ENCODE measurements around the gene BNC2.
"Not testable (repeated sequence)": the region's sequence is repeated elsewhere in the genome, so short reads cannot be mapped to it uniquely, and the experiment has no call there.

BNC2 gene

DNA sequence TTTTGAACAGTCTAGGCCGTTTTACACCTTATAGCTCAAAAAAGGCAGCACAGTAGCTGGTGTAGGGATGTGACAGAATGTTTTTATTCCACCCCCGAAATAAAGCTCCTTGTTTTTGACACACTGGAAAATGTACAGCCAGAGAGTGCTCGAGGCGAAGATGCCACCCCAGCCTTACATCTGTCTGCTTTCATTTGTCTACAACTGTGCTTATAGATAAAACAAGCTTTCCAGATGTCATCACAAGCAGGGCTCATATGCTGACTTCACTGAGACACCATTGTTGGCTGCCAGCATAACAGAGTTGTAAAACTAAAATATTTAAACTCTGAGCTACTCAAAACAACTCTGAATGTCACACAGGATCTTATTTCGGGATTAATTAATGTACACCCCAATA is 386.3 kb downstream of the BNC2 start:
- no peak overlapping the region for H3K4me3 Mint-ChIP-seq
- H3K36me3 Mint-ChIP-seq (ENCODE audit: low read depth), result no peaks in the 10 kb centered on the region
- no peak overlapping the region for H3K27ac Mint-ChIP-seq
- no peaks in the 10 kb centered on the region for H3K9me3 Mint-ChIP-seq
- no peaks in the 10 kb centered on the region for H3K27me3 Mint-ChIP-seq (ENCODE audit: low read depth)
- H3K4me1 Mint-ChIP-seq (ENCODE audit: low read depth), result no peaks in the 10 kb centered on the region

- Mint-ChIP-seq H3K27me3 (ENCODE audit: low read depth) (no peaks in the 10 kb centered on the region), H3K4me3 (no peak overlapping the region), H3K4me1 (ENCODE audit: low read depth) (no peaks in the 10 kb centered on the region), H3K36me3 (ENCODE audit: low read depth) (no peaks in the 10 kb centered on the region), H3K27ac (no peak overlapping the region), H3K9me3 (no peaks in the 10 kb centered on the region)
Measured at GRCh38 chr9:16482764-16483163, 387.7 kb downstream of the BNC2 start.

DNA sequence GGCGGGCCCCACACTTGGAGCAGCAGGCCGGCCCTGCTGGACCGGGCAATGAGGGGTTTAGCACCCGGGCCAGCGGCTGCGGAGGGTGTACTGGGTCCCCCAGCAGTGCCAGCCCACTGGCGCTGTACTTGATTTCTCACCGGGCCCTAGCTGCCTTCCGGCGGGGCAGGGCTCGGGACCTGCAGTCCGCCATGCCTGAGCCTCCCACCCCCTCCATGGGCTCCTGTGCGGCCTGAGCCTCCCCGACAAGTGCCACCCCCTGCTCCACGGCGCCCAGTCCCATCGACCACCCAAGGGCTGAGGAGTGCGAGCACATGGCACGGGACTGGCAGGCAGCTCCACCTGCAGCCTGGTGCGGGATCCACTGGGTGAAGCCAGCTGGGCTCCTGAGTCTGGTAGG is 389.9 kb downstream of the BNC2 start:
- H3K9me3 Mint-ChIP-seq; H3K27me3 Mint-ChIP-seq (ENCODE audit: low read depth); H3K36me3 Mint-ChIP-seq (ENCODE audit: low read depth); H3K4me3 Mint-ChIP-seq; H3K27ac Mint-ChIP-seq; H3K4me1 Mint-ChIP-seq (ENCODE audit: low read depth): not testable (repeated sequence)

DNA sequence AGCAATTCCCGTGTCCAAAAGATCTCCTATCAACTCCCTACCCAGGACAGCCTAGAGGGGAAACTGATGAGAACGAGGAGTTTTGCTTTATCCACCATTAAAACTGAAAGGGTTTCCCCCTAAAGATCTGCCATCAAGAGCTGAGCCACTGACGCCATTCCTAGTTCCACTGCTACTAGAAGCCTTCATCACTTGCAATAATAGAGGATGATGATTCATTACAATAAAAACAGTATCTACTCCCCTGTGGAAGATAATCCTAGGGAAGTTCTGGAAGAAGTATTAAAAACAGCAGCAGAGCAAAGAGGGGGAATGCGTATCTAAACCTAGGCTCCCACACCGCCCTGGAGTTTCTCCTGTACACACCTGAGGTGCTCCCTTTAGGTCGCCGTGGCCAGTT is 394.5 kb downstream of the BNC2 start:
- H3K4me3 Mint-ChIP-seq, result no peak overlapping the region
- H3K27ac Mint-ChIP-seq, result no peak overlapping the region
- H3K9me3 Mint-ChIP-seq, result peaks cover 5% of the 10 kb centered on the region
- no peaks in the 10 kb centered on the region for H3K36me3 Mint-ChIP-seq (ENCODE audit: low read depth)
- H3K4me1 Mint-ChIP-seq (ENCODE audit: low read depth), result no peaks in the 10 kb centered on the region
- H3K27me3 Mint-ChIP-seq (ENCODE audit: low read depth), result no peaks in the 10 kb centered on the region

- Mint-ChIP-seq H3K36me3 (ENCODE audit: low read depth) (no peaks in the 10 kb centered on the region), H3K4me3 (no peak overlapping the region), H3K9me3 (peaks cover 5% of the 10 kb centered on the region), H3K27me3 (ENCODE audit: low read depth) (no peaks in the 10 kb centered on the region), H3K27ac (no peak overlapping the region), H3K4me1 (ENCODE audit: low read depth) (no peaks in the 10 kb centered on the region)
Measured at GRCh38 chr9:16475257-16475656, 395.2 kb downstream of the BNC2 start.

DNA sequence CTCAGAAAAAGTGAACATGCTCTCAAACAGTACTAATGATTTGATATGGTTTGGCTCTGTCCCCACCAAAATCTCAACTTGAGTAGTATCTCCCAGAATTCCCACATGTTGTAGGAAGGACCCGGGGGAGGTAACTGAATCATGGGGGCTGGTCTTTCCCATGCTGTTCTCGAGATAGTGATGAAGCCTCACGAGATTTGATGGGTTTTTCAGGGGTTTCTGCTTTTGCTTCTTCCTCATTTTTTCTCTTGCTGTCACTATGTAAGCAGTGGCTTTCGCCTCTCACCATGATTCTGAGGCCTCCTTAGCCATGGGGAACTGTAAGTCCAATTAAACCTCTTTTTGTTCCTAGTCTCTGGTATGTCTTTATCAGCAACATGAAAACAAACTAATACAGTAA is 401.3 kb downstream of the BNC2 start:
- Mint-ChIP-seq H3K27me3 (ENCODE audit: low read depth) (no peaks in the 10 kb centered on the region), H3K4me3 (no peak overlapping the region), H3K27ac (no peak overlapping the region), H3K9me3 (peaks cover 8% of the 10 kb centered on the region), H3K36me3 (ENCODE audit: low read depth) (no peaks in the 10 kb centered on the region), H3K4me1 (ENCODE audit: low read depth) (no peaks in the 10 kb centered on the region)

GRCh38 chr9:16461851-16462250 is 408.6 kb downstream of the BNC2 start:
- H3K4me1 Mint-ChIP-seq (ENCODE audit: low read depth), result no peaks in the 10 kb centered on the region
- no peaks in the 10 kb centered on the region for H3K9me3 Mint-ChIP-seq
- H3K4me3 Mint-ChIP-seq, result no peak overlapping the region
- no peak overlapping the region for H3K27ac Mint-ChIP-seq
- H3K27me3 Mint-ChIP-seq (ENCODE audit: low read depth), result no peaks in the 10 kb centered on the region
- no peaks in the 10 kb centered on the region for H3K36me3 Mint-ChIP-seq (ENCODE audit: low read depth)

DNA sequence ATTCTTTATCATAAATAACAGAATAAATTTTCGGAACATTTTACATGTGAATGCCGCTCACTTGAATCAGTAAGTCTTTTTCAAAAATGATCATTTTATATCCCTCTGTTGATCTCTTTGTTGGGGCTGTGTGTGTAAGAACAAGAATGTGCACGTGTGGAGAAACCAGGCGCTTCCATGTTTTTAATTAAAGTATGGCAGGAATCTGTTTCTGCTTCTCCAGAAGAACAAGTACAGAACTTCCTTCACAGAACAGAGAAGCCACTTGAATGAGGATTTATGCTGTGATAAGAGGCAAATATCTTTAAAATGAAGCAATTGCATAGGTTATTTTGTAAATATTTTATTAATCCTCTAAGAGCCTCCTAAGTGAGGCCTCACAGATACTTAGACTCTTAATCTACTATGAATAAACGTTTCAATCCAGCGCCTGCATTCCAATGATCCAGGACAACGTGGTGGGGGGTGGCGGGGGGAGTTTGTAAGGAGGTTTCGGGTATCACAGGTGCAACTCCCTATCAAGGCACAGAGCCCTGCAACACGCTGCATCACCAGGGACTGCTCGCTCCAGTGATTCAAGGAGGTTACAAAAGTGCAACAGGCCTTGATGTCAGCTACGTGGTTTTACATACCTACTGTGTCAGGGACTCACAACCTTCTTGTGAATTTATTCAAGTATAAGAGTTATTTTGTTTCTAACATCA is 409.2 kb downstream of the BNC2 start:
- Mint-ChIP-seq H3K4me3 (no peak overlapping the region), H3K4me1 (ENCODE audit: low read depth) (no peaks in the 10 kb centered on the region), H3K9me3 (no peaks in the 10 kb centered on the region)

GRCh38 chr9:16460696-16461095 is 409.8 kb downstream of the BNC2 start:
- no peaks in the 10 kb centered on the region for H3K4me1 Mint-ChIP-seq (ENCODE audit: low read depth)

More for the DNA sequence above, 409.2 kb downstream of the BNC2 start:
- Mint-ChIP-seq H3K27me3 (ENCODE audit: low read depth) (no peaks in the 10 kb centered on the region), H3K27ac (no peak overlapping the region), H3K36me3 (ENCODE audit: low read depth) (no peaks in the 10 kb centered on the region)

GRCh38 chr9:16459421-16460148 is 410.9 kb downstream of the BNC2 start:
- H3K4me3 Mint-ChIP-seq, result no peak overlapping the region
- no peak overlapping the region for H3K27ac Mint-ChIP-seq
- no peaks in the 10 kb centered on the region for H3K4me1 Mint-ChIP-seq (ENCODE audit: low read depth)
- H3K27me3 Mint-ChIP-seq (ENCODE audit: low read depth), result no peaks in the 10 kb centered on the region
- no peaks in the 10 kb centered on the region for H3K9me3 Mint-ChIP-seq
- no peaks in the 10 kb centered on the region for H3K36me3 Mint-ChIP-seq (ENCODE audit: low read depth)

More at GRCh38 chr9:16460696-16461095, 409.8 kb downstream of the BNC2 start:
- Mint-ChIP-seq H3K36me3 (ENCODE audit: low read depth) (no peaks in the 10 kb centered on the region), H3K27me3 (ENCODE audit: low read depth) (no peaks in the 10 kb centered on the region), H3K27ac (no peak overlapping the region), H3K4me3 (no peak overlapping the region), H3K9me3 (no peaks in the 10 kb centered on the region)

- no peak overlapping the region for H3K27ac Mint-ChIP-seq
- H3K36me3 Mint-ChIP-seq (ENCODE audit: low read depth), result no peaks in the 10 kb centered on the region
- H3K4me3 Mint-ChIP-seq, result no peak overlapping the region
- no peaks in the 10 kb centered on the region for H3K9me3 Mint-ChIP-seq
- H3K27me3 Mint-ChIP-seq (ENCODE audit: low read depth), result no peaks in the 10 kb centered on the region
- H3K4me1 Mint-ChIP-seq (ENCODE audit: low read depth), result no peaks in the 10 kb centered on the region
Measured at GRCh38 chr9:16458696-16459420, 411.6 kb downstream of the BNC2 start.

GRCh38 chr9:16455842-16456241 is 414.6 kb downstream of the BNC2 start:
- H3K9me3 Mint-ChIP-seq, result no peaks in the 10 kb centered on the region
- no peaks in the 10 kb centered on the region for H3K36me3 Mint-ChIP-seq (ENCODE audit: low read depth)
- H3K4me1 Mint-ChIP-seq (ENCODE audit: low read depth), result no peaks in the 10 kb centered on the region
- H3K4me3 Mint-ChIP-seq, result no peak overlapping the region
- H3K27me3 Mint-ChIP-seq (ENCODE audit: low read depth), result no peaks in the 10 kb centered on the region
- H3K27ac Mint-ChIP-seq, result no peak overlapping the region

DNA sequence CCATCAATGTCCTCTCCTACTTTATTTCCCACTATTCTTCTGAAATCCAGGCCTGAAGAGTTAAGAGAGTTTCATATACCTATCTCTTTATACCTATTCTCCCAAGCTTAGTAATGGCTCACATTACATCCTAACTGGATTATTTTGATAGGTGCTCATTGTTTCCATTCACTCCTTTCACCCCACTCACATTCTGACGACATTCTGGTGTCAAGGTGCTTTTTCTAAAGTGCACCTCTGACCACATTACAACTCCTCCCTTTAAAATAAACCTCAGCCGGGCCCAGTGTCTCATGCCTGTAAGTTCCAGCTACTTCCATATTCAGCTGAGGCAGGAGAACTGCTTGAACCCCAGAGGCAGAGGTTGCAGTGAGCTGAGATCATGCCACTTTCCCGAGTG is 417.1 kb downstream of the BNC2 start:
- no peaks in the 10 kb centered on the region for H3K27me3 Mint-ChIP-seq (ENCODE audit: low read depth)

GRCh38 chr9:16450578-16450977 is 419.9 kb downstream of the BNC2 start:
- Mint-ChIP-seq H3K27me3 (ENCODE audit: low read depth) (no peaks in the 10 kb centered on the region), H3K36me3 (ENCODE audit: low read depth) (no peaks in the 10 kb centered on the region), H3K4me1 (ENCODE audit: low read depth) (no peaks in the 10 kb centered on the region), H3K27ac (no peak overlapping the region), H3K9me3 (no peaks in the 10 kb centered on the region), H3K4me3 (no peak overlapping the region)

More for the DNA sequence above, 417.1 kb downstream of the BNC2 start:
- Mint-ChIP-seq H3K27ac (no peak overlapping the region), H3K4me1 (ENCODE audit: low read depth) (no peaks in the 10 kb centered on the region), H3K4me3 (no peak overlapping the region), H3K9me3 (no peaks in the 10 kb centered on the region), H3K36me3 (ENCODE audit: low read depth) (no peaks in the 10 kb centered on the region)

DNA sequence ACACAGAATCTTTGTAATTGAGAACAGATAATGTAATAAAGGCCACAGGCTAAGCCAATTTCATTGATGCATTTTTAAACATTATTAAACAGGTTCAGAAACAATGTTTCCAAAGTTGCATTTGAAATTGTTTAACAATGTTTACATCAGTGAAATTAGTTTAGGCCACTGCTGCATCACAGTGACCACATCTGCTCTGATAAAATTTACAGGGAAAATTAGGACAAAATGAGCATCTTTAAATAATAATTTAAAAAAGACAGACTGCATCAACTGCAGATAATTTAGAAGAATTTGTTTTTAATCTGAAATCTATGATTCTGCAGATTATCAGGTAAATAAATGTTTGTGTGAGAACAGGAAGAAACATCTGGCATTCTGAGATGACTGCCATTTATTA is 420.4 kb downstream of the BNC2 start:
- Mint-ChIP-seq H3K4me3 (no peak overlapping the region), H3K9me3 (no peaks in the 10 kb centered on the region), H3K4me1 (ENCODE audit: low read depth) (no peaks in the 10 kb centered on the region), H3K27ac (no peak overlapping the region), H3K36me3 (ENCODE audit: low read depth) (no peaks in the 10 kb centered on the region), H3K27me3 (ENCODE audit: low read depth) (no peaks in the 10 kb centered on the region)
